ENCODE measurements around the gene PPP1R3D. TPM values are rescaled to one million over a fixed set of nuclear protein-coding genes. Genes with fewer than 3 reads are reported as not detected.
A peak's percentile ranks its signal among the peaks of the same experiment; 100 is the strongest.

PPP1R3D gene
- total RNA-seq, 2 experiments from 2014 or later, result 4.5 to 5.1 TPM

DNA sequence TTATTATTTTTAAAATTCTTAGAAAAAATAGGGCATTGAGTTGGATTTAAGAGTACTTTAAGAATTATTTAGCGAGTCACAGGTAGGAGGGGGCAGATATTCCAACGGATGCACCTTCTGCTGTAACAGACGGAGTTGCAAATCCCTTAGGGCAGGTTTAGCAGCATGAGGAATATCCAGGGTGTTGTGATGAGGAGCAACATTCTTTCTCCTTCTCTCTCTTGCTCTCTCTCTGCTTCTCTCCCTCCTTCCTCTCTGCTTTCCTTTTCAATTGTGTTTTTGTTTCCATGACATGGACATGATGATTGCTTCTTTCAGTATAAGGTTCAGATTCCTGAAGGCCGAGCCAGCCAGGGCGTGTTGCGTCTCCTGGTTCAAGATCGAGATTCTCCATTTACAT is 47.0 kb upstream of the PPP1R3D start:
- Histone ChIP-seq H3K9me3 (ENCODE audit: low read length) (no peaks in the 10 kb centered on the region), H3K4me2 (ENCODE audit: low read length) (no peak overlapping the region), H3K9me2 (ENCODE audit: insufficient read depth, low read length) (no peaks in the 10 kb centered on the region), H4K20me1 (ENCODE audit: insufficient read depth, low read length) (no peaks in the 10 kb centered on the region), H3K27ac (ENCODE audit: low read depth, low read length, poor library complexity, severe bottlenecking) (no peak overlapping the region), H3K4me1 (ENCODE audit: insufficient read depth, low read length, poor library complexity, severe bottlenecking) (no peaks in the 10 kb centered on the region), H3K36me3 (ENCODE audit: insufficient read depth, low read length) (no peaks in the 10 kb centered on the region), H2AFZ (ENCODE audit: low read length) (no peak overlapping the region), H3K4me3 (ENCODE audit: low read depth, low read length, poor library complexity, severe bottlenecking) (no peak overlapping the region), H3K79me2 (ENCODE audit: insufficient read depth, low read depth, low read length) (no peaks in the 10 kb centered on the region)
- CTCF ChIA-PET (ENCODE audit: unreplicated experiment), result no interaction called here
- intact Hi-C loops (cut with micrococcal nuclease; ENCODE audit: unreplicated experiment), result no loop called here
- POLR2A ChIA-PET, result interaction anchor here (0.5 to 0.6 kb wide), 2 partner anchors 219 to 666 kb away, joined by 3 to 4 read pairs; no protein-coding TSS in a partner anchor
- BruUV-seq (replicated peaks), result no TSS peak
- no peak for DNase-seq (ENCODE audit: low spot score)
- TF ChIP-seq, protein P1, sequence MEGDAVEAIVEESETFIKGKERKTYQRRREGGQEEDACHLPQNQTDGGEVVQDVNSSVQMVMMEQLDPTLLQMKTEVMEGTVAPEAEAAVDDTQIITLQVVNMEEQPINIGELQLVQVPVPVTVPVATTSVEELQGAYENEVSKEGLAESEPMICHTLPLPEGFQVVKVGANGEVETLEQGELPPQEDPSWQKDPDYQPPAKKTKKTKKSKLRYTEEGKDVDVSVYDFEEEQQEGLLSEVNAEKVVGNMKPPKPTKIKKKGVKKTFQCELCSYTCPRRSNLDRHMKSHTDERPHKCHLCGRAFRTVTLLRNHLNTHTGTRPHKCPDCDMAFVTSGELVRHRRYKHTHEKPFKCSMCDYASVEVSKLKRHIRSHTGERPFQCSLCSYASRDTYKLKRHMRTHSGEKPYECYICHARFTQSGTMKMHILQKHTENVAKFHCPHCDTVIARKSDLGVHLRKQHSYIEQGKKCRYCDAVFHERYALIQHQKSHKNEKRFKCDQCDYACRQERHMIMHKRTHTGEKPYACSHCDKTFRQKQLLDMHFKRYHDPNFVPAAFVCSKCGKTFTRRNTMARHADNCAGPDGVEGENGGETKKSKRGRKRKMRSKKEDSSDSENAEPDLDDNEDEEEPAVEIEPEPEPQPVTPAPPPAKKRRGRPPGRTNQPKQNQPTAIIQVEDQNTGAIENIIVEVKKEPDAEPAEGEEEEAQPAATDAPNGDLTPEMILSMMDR (conservative IDR thresholded peaks at IDR 0.05; ENCODE audit: low read length), result no peak
- no peak for TF ChIP-seq EZH2phosphoT487 (IDR thresholded peaks at IDR 0.05; ENCODE audit: borderline replicate concordance, low read depth, low read length)

- TF ChIP-seq, protein P1 (conservative IDR thresholded peaks at IDR 0.05; ENCODE audit: low read length), result peak; percentile 60
- no peak for TF ChIP-seq EZH2phosphoT487 (IDR thresholded peaks at IDR 0.05; ENCODE audit: borderline replicate concordance, low read depth, low read length)
- peak; percentile 14 for DNase-seq (ENCODE audit: low spot score)
These were observed 45.8 kb upstream of the PPP1R3D start for GRCh38 chr20:59985864-59986263.

DNA sequence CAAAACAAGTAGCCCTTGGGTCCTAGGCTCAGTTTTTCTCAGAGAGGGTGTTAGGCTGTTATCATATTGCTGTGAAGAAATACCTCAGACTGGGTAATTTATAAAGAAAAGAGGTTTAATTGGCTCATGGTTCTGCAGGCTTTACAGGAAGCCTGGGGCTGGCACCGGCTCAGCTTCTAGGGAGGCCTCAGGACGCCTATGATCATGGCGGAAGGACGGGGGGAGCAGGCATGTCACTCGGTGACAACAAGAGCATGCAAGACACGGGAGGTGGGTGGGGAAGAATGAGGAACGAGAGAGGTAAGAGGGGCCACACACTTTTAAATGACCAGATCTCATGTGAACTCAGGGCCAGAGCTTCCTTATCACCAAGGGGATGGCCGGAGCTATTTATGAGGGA is 45.1 kb upstream of the PPP1R3D start:
- Histone ChIP-seq H3K4me1 (ENCODE audit: insufficient read depth, low read length, poor library complexity, severe bottlenecking) (no peaks in the 10 kb centered on the region), H4K20me1 (ENCODE audit: insufficient read depth, low read length) (no peaks in the 10 kb centered on the region), H3K9me3 (ENCODE audit: low read length) (no peaks in the 10 kb centered on the region), H3K4me3 (ENCODE audit: low read depth, low read length, poor library complexity, severe bottlenecking) (no peak overlapping the region), H3K4me2 (ENCODE audit: low read length) (no peak overlapping the region), H3K9me2 (ENCODE audit: insufficient read depth, low read length) (no peaks in the 10 kb centered on the region), H3K36me3 (ENCODE audit: insufficient read depth, low read length) (no peaks in the 10 kb centered on the region), H2AFZ (ENCODE audit: low read length) (no peak overlapping the region), H3K79me2 (ENCODE audit: insufficient read depth, low read depth, low read length) (no peaks in the 10 kb centered on the region), H3K27ac (ENCODE audit: low read depth, low read length, poor library complexity, severe bottlenecking) (no peak overlapping the region)
- POLR2A ChIA-PET, result no interaction called here
- no peak for TF ChIP-seq EZH2phosphoT487 (IDR thresholded peaks at IDR 0.05; ENCODE audit: borderline replicate concordance, low read depth, low read length)
- TF ChIP-seq, protein P1 (conservative IDR thresholded peaks at IDR 0.05; ENCODE audit: low read length), result no peak
- BruUV-seq (replicated peaks), result no TSS peak
- no peak for DNase-seq (ENCODE audit: low spot score)
- intact Hi-C loops (cut with micrococcal nuclease; ENCODE audit: unreplicated experiment), result no loop called here
- CTCF ChIA-PET (ENCODE audit: unreplicated experiment), result no interaction called here

More at GRCh38 chr20:59985864-59986263, 45.8 kb upstream of the PPP1R3D start:
- BruUV-seq (replicated peaks), result no TSS peak
- H3K79me2 ChIP-seq (ENCODE audit: insufficient read depth, low read depth, low read length), result no peaks in the 10 kb centered on the region
- H3K4me1 ChIP-seq (ENCODE audit: insufficient read depth, low read length, poor library complexity, severe bottlenecking), result no peaks in the 10 kb centered on the region
- H3K4me2 ChIP-seq (ENCODE audit: low read length), result no peak overlapping the region
- H3K4me3 ChIP-seq (ENCODE audit: low read depth, low read length, poor library complexity, severe bottlenecking), result no peak overlapping the region
- POLR2A ChIA-PET, result no interaction called here
- no peaks in the 10 kb centered on the region for H4K20me1 ChIP-seq (ENCODE audit: insufficient read depth, low read length)
- H2AFZ ChIP-seq (ENCODE audit: low read length), result no peak overlapping the region
- no peak overlapping the region for H3K27ac ChIP-seq (ENCODE audit: low read depth, low read length, poor library complexity, severe bottlenecking)
- H3K9me3 ChIP-seq (ENCODE audit: low read length), result no peaks in the 10 kb centered on the region
- no peaks in the 10 kb centered on the region for H3K9me2 ChIP-seq (ENCODE audit: insufficient read depth, low read length)
- intact Hi-C loops (cut with micrococcal nuclease; ENCODE audit: unreplicated experiment), result no loop called here
- CTCF ChIA-PET (ENCODE audit: unreplicated experiment), result no interaction called here
- H3K36me3 ChIP-seq (ENCODE audit: insufficient read depth, low read length), result no peaks in the 10 kb centered on the region
